HepG2 (cell line): ENCODE measurements around the gene PLEKHG2. TPM values are rescaled to one million over a fixed set of nuclear protein-coding genes. Genes with fewer than 3 reads are reported as not detected.

Experiments
- AGO2 ChIP-seq: fragments of 200-400 bp; formaldehyde crosslinking; optimal IDR thresholded peaks from 2 replicates; pipeline ENCODE3; 2017; ENCODE audit warnings: mild to moderate bottlenecking, low read depth, low read length, moderate library complexity
- ARHGAP35 ChIP-seq: sonication (generic); formaldehyde crosslinking; IDR thresholded peaks from 2 replicates; pipeline ENCODE4 v1.9.0; 2022; ENCODE audit warnings: mild to moderate bottlenecking, inconsistent platforms, moderate library complexity, missing genetic modification reagents, borderline replicate concordance
- DNMT3B ChIP-seq: conservative IDR thresholded peaks from 2 replicates; pipeline ENCODE4 v1.6.1; 2016; ENCODE audit warnings: missing biosample characterization, control low read depth
- GABPA ChIP-seq, 2 experiments: IDR thresholded peaks; 2 replicates each; pipeline ENCODE4 v1.6.1; 2011 to 2016; ENCODE audit warnings: low read depth in 2 of 2, low read length in 1 of 2, missing biosample characterization in 1 of 2, missing genetic modification characterization in 1 of 2
- MATR3 ChIP-seq: sonication (generic); formaldehyde crosslinking; IDR thresholded peaks from 2 replicates; pipeline ENCODE4 v1.4.0; 2020; ENCODE audit warnings: missing genetic modification reagents
- NR2C2 ChIP-seq: sonication (generic); formaldehyde crosslinking; IDR thresholded peaks from 2 replicates; pipeline ENCODE4 v1.4.0; 2020; ENCODE audit warnings: missing genetic modification reagents, mild to moderate bottlenecking, moderate library complexity, borderline replicate concordance
- PCBP2 ChIP-seq: fragments of 200-400 bp; formaldehyde crosslinking; optimal IDR thresholded peaks from 2 replicates; pipeline ENCODE3; 2018; ENCODE audit warnings: low read length, low read depth; ENCODE audit not compliant: poor library complexity, severe bottlenecking
- RBFOX2 ChIP-seq: fragments of 200-400 bp; formaldehyde crosslinking; IDR thresholded peaks from 2 replicates; pipeline ENCODE4 v1.6.1; 2017; ENCODE audit warnings: low read depth, mild to moderate bottlenecking, low read length
- SAFB2 ChIP-seq: sonication (generic); formaldehyde crosslinking; IDR thresholded peaks from 2 replicates; pipeline ENCODE4 v1.5.1; 2020; ENCODE audit warnings: missing genetic modification reagents, low read depth, mild to moderate bottlenecking, borderline replicate concordance
- SMARCC2 ChIP-seq: fragments of 450-650 bp; IDR thresholded peaks from 2 replicates; pipeline ENCODE4 v1.6.1; 2017; ENCODE audit warnings: antibody characterized with exemption, mild to moderate bottlenecking
- SRF ChIP-seq: IDR thresholded peaks from 2 replicates; pipeline ENCODE4 v1.6.1; 2011; ENCODE audit warnings: mild to moderate bottlenecking, low read depth, low read length, moderate library complexity
- TAF1 ChIP-seq: sonication (generic); formaldehyde crosslinking; IDR thresholded peaks from 2 replicates; pipeline ENCODE4 v1.4.0; 2020; ENCODE audit warnings: missing genetic modification reagents
- TCF7 ChIP-seq: sonication (generic); IDR thresholded peaks from 2 replicates; pipeline ENCODE4 v1.6.1; 2016; ENCODE audit warnings: antibody characterized with exemption, low read depth
- THYN1 ChIP-seq: sonication (generic); formaldehyde crosslinking; IDR thresholded peaks from 2 replicates; pipeline ENCODE4 v1.8.1; 2023; ENCODE audit warnings: low read depth, mild to moderate bottlenecking, moderate library complexity, missing genetic modification reagents, borderline replicate concordance
- YEATS2 ChIP-seq: sonication (generic); formaldehyde crosslinking; IDR thresholded peaks from 2 replicates; pipeline ENCODE4 v1.4.0; 2020; ENCODE audit warnings: missing genetic modification reagents, borderline replicate concordance
- ZKSCAN8 ChIP-seq: IDR thresholded peaks from 2 replicates; pipeline ENCODE4 v1.6.1; 2016; ENCODE audit warnings: borderline replicate concordance, missing genetic modification reagents, missing compliant biosample characterization
- ZNF160 ChIP-seq: sonication (generic); formaldehyde crosslinking; IDR thresholded peaks from 2 replicates; pipeline ENCODE4 v1.8.0; 2022; ENCODE audit warnings: mild to moderate bottlenecking, inconsistent platforms, missing genetic modification reagents
- ZNF234 ChIP-seq: sonication (generic); formaldehyde crosslinking; conservative IDR thresholded peaks from 2 replicates; pipeline ENCODE4 v1.5.1; 2020; ENCODE audit warnings: mild to moderate bottlenecking, missing genetic modification reagents
- ZNF275 ChIP-seq: sonication (generic); formaldehyde crosslinking; IDR thresholded peaks from 2 replicates; pipeline ENCODE4 v1.8.0; 2022; ENCODE audit warnings: missing genetic modification reagents, mild to moderate bottlenecking, inconsistent platforms, borderline replicate concordance
- ZNF672 ChIP-seq: sonication (generic); formaldehyde crosslinking; IDR thresholded peaks from 2 replicates; pipeline ENCODE4 v1.8.1; 2022; ENCODE audit warnings: missing genetic modification reagents
- ZNF724P ChIP-seq: sonication (generic); formaldehyde crosslinking; IDR thresholded peaks from 2 replicates; pipeline ENCODE4 v1.8.0; 2022; ENCODE audit warnings: missing genetic modification reagents, borderline replicate concordance
- polyA plus RNA-seq, 8 experiments: library from polyadenylated mRNA; depleted of rRNA in 3 of 8; stranded (reverse) in 7 of 8; unstranded in 1 of 8; fragments of >200 nt; fragmentation: Illumina TruSeq in 4 of 8; extraction: Trizol in 4 of 8; gene quantifications; 2 replicates each; pipeline versions ENCODE4 v1.2.1 to v1.2.3, GENCODE V29; 2011 to 2016; ENCODE audit warnings: low read depth in 4 of 8, missing spikeins in 1 of 8, mixed read lengths in 1 of 8; ENCODE audit not compliant: insufficient read depth in 1 of 8
- total RNA-seq, 5 experiments: library from RNA; depleted of rRNA; stranded (reverse); fragments of >200 nt; fragmentation: Illumina TruSeq; extraction: Trizol; gene quantifications; 2 replicates each; pipeline ENCODE4 v1.2.3, GENCODE V29; 2016; ENCODE audit warnings: low read depth in 1 of 5
- TF ChIP-seq, protein P1 (sequence below): sonication (generic); formaldehyde crosslinking; conservative IDR thresholded peaks from 2 replicates; pipeline ENCODE4 v1.4.0; 2020; ENCODE audit warnings: mild to moderate bottlenecking, missing genetic modification reagents, moderate library complexity
- TF ChIP-seq, protein P2 (sequence below): sonication (generic); formaldehyde crosslinking; IDR thresholded peaks from 2 replicates; pipeline ENCODE4 v1.4.0; 2020; ENCODE audit warnings: missing genetic modification reagents, borderline replicate concordance

PLEKHG2 gene
- total and polyA plus RNA-seq, 2 of the 13 experiments (the other 11 are each of a cell fraction or from before 2014, with no cell fraction given): 3.6 to 6.8 TPM

- TF ChIP-seq ZNF275 (CRISPR knock-in tag) (no peak), TCF7 (no peak), RBFOX2 (0 out of 2 replicates have a peak, but pooled peaks have one; percentile 12), YEATS2 (CRISPR knock-in tag) (no peak), ARHGAP35 (CRISPR knock-in tag) (no peak), AGO2 (peak; percentile 85), SMARCC2 (no peak), ZNF234 (CRISPR knock-in tag) (no peak), ZNF160 (CRISPR knock-in tag) (no peak), THYN1 (no peak), NR2C2 (no peak), DNMT3B (no peak), SAFB2 (no peak), PCBP2 (no peak), MATR3 (CRISPR knock-in tag) (no peak), GABPA (IDR thresholded peaks at IDR 0.05; ENCODE audit: low read depth, low read length) (no peak), GABPA (CRISPR knock-in tag; IDR thresholded peaks at IDR 0.05; ENCODE audit: low read depth) (peak; percentile 5; the same call in 1 of the 2 replicates), TAF1 (CRISPR knock-in tag) (no peak), ZNF724P (no peak), SRF (no peak), ZKSCAN8 (no peak), ZNF672 (CRISPR knock-in tag) (no peak)
- TF ChIP-seq, protein P1, sequence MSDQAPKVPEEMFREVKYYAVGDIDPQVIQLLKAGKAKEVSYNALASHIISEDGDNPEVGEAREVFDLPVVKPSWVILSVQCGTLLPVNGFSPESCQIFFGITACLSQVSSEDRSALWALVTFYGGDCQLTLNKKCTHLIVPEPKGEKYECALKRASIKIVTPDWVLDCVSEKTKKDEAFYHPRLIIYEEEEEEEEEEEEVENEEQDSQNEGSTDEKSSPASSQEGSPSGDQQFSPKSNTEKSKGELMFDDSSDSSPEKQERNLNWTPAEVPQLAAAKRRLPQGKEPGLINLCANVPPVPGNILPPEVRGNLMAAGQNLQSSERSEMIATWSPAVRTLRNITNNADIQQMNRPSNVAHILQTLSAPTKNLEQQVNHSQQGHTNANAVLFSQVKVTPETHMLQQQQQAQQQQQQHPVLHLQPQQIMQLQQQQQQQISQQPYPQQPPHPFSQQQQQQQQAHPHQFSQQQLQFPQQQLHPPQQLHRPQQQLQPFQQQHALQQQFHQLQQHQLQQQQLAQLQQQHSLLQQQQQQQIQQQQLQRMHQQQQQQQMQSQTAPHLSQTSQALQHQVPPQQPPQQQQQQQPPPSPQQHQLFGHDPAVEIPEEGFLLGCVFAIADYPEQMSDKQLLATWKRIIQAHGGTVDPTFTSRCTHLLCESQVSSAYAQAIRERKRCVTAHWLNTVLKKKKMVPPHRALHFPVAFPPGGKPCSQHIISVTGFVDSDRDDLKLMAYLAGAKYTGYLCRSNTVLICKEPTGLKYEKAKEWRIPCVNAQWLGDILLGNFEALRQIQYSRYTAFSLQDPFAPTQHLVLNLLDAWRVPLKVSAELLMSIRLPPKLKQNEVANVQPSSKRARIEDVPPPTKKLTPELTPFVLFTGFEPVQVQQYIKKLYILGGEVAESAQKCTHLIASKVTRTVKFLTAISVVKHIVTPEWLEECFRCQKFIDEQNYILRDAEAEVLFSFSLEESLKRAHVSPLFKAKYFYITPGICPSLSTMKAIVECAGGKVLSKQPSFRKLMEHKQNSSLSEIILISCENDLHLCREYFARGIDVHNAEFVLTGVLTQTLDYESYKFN (CRISPR knock-in tag): no peak
- TF ChIP-seq, protein P2, sequence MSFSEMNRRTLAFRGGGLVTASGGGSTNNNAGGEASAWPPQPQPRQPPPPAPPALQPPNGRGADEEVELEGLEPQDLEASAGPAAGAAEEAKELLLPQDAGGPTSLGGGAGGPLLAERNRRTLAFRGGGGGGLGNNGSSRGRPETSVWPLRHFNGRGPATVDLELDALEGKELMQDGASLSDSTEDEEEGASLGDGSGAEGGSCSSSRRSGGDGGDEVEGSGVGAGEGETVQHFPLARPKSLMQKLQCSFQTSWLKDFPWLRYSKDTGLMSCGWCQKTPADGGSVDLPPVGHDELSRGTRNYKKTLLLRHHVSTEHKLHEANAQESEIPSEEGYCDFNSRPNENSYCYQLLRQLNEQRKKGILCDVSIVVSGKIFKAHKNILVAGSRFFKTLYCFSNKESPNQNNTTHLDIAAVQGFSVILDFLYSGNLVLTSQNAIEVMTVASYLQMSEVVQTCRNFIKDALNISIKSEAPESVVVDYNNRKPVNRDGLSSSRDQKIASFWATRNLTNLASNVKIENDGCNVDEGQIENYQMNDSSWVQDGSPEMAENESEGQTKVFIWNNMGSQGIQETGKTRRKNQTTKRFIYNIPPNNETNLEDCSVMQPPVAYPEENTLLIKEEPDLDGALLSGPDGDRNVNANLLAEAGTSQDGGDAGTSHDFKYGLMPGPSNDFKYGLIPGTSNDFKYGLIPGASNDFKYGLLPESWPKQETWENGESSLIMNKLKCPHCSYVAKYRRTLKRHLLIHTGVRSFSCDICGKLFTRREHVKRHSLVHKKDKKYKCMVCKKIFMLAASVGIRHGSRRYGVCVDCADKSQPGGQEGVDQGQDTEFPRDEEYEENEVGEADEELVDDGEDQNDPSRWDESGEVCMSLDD (CRISPR knock-in tag): 0 out of 2 replicates have a peak, but pooled peaks have one; percentile 35
These were observed 14.1 kb upstream of the PLEKHG2 start (continued) for GRCh38 chr19:39398297-39398864.
